Stimulated activated CD8-positive, alpha-beta memory T cell treated with anti-CD3 and anti-CD28 coated beads, Interleukin-12 subunit alpha, Interleukin-12 subunit beta, amount 100 ng/mL, for 4 hours (primary cell): ENCODE data around the gene CDK6.
"Not testable (repeated sequence)": the region's sequence is repeated elsewhere in the genome, so short reads cannot be mapped to it uniquely, and the experiment has no call there.

Experiments
- DNase-seq: peaks from one replicate; pipeline ENCODE4 v3.0.0-alpha.2; 2020; ENCODE audit warnings: low read depth

The CDK6 gene

DNA sequence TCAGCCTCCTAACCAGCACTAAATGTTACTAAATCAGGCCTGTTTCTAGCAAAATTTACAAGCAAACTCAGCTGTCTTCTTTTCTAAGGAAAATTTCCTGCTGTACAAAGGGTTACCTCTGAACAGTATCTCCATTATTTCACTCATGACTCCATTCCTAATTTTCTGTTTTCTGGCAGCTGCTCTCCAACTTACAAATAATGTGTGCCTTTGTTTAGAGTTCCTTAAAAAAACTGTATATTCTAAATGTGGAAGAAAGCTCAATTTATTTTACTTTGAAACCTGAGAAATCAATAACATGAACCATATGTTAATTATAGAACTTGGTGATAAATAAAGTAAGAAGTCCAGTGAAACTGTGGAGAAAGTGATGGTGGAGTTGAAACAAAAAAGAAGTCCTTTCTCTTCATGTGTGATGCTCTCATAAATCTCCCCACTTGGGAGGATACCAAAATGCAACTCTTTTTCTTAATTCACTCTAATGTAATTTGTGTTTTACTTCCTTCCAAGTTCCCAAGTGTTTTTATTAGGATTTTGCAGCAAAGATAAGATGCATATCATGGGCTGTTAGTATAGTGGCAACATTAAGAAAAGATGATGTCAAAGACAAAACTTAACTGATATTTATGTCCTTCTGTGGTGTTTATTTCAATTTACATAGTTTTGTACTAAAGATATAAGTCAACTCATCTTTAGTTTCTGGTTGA lies 74.8 kb downstream of the CDK6 start:
- DNase-seq, result no peak

DNA sequence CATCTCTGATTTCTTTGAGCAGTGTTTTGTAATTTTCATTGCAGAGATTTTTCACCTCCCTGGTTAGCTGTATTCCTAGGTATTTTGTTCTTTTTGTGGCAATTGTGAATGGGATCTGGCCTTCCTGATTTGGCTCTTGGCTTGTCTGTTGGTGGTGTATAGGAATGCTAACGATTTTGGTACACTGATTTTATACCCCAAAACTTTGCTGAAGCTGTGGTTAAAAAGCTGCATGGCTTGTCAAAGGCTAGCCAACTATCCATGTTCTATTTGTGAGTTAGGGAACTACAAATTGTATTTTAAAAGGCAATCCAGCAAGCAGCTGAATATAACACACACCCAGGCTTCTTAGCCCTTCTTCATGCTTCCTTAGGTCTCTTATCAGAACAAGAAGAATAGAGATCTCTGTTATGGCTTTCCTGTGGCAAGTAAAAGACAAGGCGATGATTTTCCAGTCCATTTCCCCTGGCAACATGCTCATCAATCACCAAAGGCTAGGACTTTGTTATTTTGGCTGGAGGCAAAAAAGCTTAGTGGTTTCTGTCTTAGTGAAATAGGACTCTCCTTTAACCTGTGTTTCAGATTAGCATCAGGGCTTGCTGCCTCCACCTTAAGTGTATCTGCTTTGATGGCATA lies 77.5 kb downstream of the CDK6 start:
- DNase-seq, result no peak

DNA sequence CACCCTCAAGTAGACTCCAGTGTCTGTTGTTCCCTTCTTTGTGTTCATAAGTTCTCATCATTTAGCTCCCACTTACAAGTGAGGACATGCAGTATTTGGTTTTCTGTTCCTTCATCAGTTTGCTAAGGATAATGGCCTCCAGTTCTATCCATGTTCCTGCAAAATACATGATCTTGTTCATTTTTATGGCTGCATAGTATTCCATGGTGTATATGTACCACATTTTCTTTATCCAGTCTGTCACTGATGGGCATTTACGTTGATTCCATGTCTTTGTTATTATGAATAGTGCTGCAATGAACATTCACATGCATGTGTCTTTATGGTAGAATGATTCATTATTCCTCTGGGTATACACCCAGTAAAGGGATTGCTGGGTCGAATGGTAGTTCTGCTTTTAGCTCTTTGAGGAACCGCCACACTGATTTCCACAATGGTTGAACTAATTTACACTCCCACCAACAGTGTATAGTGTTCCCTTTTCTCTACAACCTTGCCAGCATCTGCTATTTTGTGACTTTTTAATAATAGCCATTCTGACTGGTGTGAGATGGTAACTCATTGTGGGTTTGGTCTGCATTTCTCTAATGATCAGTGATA lies 79.0 kb downstream of the CDK6 start:
- DNase-seq, result not testable (repeated sequence)

DNA sequence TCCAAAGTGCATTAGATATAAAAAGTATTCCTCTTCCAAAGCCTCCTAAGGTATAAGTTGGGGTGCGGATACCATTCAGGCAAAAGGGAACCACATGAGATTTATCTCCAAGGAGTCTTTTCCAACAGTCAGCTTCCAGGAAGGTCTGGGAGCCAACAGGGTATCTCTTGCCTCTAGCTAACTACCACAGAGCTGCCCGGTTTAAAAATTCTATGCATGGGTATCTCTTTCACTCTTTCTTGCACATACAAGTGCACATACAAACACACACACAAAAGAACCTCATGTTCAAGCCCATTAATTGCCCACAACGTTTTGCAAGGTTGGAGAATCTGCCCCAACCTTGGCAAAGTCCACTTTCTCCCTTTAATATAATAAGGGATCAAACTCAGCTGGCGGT lies 80.7 kb downstream of the CDK6 start:
- no peak for DNase-seq

- no peak for DNase-seq
Measured at GRCh38 chr7:92754919-92755581, 81.3 kb downstream of the CDK6 start.

- no peak for DNase-seq
Measured at GRCh38 chr7:92753614-92754013, 82.8 kb downstream of the CDK6 start.

- DNase-seq, result no peak
Measured at GRCh38 chr7:92751902-92752901, 84.2 kb downstream of the CDK6 start.

GRCh38 chr7:92750946-92751345 lies 85.4 kb downstream of the CDK6 start:
- DNase-seq, result no peak

DNA sequence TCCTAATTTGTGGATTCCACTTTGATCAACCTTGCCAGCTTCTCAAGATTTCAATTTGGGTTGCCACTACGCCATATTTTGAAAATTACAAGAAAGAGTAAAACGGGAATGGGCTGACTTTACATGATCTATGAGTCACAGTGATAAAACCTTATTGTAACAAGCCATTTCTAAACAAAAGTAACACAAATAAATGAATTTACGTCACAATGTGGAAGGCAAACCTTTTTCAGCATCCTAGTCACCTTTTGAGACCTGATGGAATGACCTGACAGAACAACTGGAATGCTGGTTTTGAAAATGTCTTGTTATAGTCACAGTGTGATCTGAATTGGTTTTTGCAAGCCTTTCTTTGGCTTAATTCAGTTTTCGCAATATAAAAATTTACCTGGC lies 85.9 kb downstream of the CDK6 start:
- no peak for DNase-seq

- DNase-seq, result no peak
Measured at GRCh38 chr7:92749832-92750446, 86.4 kb downstream of the CDK6 start.

DNA sequence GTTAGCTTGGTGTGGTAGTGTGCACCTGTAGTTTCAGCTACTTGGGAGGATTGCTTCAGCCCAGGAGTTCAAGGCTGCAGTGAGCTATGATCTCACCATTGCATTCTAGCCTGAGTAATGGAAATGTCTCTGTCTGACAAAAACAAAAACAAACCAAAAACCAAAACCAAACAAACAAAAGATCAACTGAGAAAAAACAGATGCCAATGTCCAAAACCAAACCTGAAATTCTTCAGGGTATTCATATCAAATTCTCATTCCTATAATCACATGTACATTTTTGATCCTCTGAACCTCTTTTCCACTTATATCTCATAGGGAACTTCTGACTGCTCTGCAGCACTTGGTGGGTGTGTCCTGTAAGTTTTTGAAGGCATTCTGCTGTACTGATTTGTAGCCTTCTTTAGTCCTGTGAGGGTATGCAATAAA lies 87.0 kb downstream of the CDK6 start:
- no peak for DNase-seq

GRCh38 chr7:92748495-92748894 lies 87.9 kb downstream of the CDK6 start:
- DNase-seq, result no peak

DNA sequence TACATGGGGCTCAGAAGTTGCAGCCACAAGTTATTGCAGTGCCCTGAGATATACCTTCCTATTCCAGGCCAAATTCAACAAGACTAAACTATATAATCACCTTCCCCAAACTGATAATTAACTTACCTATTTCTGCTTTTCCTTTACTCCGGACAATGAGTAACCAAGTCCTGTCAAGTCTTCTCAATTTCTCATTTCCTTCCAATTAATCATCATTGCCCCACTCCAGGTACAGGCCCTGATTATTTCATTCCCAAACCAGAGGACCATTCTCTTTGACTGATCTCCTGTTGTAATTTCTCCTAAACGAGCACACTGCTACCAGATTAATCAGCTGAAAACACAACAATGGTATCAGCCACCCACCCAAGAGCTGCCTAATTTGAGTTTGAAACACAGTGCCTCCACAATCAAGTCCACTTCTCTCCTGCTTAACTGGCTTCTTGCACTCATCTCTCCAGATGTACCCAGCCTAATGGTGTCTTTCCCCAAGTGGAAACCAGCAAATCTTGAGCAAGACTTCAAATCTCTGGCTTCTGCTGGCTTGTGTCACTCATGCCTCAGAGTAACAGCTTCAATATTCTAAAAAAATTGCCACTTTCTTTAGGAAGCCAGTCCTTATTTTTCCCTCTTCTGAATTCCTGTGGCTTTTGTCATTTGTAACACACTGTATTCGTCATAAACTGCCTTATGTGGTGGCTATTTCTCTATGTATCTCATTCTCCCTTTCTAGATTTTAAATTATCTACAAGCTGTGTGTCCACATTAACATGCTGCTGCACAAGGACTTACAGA lies 89.1 kb downstream of the CDK6 start:
- DNase-seq, result no peak

GRCh38 chr7:92745241-92745640 lies 91.1 kb downstream of the CDK6 start:
- DNase-seq, result no peak

DNA sequence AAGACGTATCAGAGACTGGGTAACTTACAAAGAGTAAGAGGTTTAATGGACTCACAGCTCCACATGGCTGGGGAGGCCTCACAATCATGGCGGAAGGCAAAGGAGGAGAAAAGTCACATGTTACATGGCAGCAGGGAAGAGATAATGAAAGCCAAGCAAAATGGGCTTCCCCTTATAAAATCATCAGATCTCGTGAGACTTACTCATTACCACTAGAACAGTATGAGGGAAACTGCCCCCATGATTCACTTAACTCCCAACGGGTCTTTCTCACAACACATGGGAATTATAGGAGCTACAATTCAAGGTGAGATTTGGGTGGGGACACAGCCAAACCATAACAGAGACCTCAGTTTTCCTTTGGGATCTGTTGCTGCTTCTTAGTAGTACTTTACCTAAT lies 92.2 kb downstream of the CDK6 start:
- DNase-seq, result not testable (repeated sequence)

DNA sequence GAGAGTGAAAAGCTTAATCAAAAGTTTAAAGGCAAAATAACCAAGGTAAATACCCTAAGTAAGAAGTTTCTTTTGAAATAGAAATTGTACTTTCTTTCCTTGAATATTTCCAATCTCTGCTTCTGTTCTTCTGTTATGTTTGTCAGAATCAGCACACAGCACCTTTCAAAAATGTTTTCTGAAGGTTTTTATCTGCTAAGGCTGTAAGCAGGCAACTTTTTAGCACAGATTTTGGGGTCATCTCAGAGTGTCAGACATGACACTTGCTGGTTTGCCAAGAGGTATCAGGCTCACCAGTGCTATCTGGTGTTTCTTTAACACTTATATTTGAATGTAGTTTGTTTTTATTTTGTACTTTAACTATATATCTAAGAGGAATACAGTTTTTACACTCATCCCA lies 94.2 kb downstream of the CDK6 start:
- no peak for DNase-seq

GRCh38 chr7:92740700-92741126 lies 95.7 kb downstream of the CDK6 start:
- DNase-seq, result no peak

GRCh38 chr7:92740134-92740533 lies 96.2 kb downstream of the CDK6 start:
- DNase-seq, result no peak

DNA sequence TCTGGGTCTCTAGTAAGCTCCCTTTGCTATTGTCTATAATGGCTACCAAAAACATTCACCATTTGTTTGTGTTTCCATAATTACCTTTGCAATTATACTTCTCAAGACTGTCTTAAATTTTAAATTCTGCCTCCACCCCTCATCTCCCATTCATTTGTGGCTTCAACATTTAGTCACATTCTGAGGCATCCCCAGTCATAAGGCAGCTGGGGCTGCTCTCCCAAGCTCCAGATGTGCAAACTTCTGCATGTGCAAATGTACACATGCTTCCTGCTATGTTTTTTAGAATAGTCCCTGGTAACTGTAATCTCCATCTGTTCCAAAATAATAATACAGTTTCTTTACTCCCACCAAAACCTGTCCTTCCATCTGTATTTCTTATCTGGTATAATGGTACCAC lies 97.3 kb downstream of the CDK6 start:
- DNase-seq, result no peak

DNA sequence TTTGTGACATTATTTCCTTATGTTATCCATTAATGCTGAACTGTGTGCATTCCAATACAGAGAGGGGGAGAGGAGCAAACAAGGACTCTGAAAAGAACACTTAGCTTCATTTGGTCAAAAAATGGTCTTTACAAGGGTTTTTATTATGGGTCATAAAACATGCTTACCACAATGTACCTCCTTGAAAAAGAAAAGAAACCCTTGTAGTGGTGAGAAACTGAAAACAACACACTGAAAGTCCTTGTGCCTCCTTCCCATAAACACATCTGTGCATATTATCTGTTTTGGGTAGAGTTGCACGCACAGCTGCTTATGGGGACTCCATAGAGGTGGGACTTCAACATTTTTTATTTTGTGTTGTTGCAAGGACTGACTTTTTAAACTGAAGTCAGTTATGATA lies 98.7 kb downstream of the CDK6 start:
- DNase-seq, result no peak
